ENCODE data around the gene TRPC6. TPM values are rescaled to one million over a fixed set of nuclear protein-coding genes. Genes with fewer than 3 reads are reported as not detected.

The TRPC6 gene
- total RNA-seq, 1 donor from 2014 or later, result 0.47 TPM

DNA sequence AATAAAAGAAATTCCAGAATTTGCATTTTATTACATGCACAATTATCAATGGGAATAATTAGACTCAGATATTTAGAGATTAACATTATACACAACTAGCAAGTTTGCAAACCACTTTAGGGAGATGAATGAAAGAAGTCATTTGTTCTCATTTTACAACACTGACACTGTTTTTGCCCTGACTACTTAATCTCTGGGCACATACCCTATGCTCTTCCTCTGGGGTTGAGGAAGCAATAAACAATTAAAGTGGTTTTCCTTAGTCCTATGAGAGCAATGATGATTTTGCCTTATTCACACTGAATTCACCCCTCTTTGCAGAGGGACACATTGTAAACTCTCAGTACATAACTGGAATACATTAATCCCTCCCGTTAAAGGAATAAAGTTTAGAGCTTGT is 72.7 kb downstream of the TRPC6 start:
- no peak for DNase-seq (ENCODE audit: low spot score)
- H3K4me3 Mint-ChIP-seq (ENCODE audit: unreplicated experiment), result no peak overlapping the region
- peaks cover 29% of the 10 kb centered on the region for H3K27me3 Mint-ChIP-seq (ENCODE audit: low read depth)
- no peaks in the 10 kb centered on the region for H3K36me3 Mint-ChIP-seq (ENCODE audit: low read depth)
- no peak overlapping the region for H3K27ac Mint-ChIP-seq (ENCODE audit: unreplicated experiment)
- no peaks in the 10 kb centered on the region for H3K4me1 Mint-ChIP-seq (ENCODE audit: low read depth)
- peaks cover 3% of the 10 kb centered on the region for H3K9me3 Mint-ChIP-seq (ENCODE audit: low read depth)
- TF ChIP-seq, protein P1, sequence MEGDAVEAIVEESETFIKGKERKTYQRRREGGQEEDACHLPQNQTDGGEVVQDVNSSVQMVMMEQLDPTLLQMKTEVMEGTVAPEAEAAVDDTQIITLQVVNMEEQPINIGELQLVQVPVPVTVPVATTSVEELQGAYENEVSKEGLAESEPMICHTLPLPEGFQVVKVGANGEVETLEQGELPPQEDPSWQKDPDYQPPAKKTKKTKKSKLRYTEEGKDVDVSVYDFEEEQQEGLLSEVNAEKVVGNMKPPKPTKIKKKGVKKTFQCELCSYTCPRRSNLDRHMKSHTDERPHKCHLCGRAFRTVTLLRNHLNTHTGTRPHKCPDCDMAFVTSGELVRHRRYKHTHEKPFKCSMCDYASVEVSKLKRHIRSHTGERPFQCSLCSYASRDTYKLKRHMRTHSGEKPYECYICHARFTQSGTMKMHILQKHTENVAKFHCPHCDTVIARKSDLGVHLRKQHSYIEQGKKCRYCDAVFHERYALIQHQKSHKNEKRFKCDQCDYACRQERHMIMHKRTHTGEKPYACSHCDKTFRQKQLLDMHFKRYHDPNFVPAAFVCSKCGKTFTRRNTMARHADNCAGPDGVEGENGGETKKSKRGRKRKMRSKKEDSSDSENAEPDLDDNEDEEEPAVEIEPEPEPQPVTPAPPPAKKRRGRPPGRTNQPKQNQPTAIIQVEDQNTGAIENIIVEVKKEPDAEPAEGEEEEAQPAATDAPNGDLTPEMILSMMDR (IDR thresholded peaks at IDR 0.05), result no peak

DNA sequence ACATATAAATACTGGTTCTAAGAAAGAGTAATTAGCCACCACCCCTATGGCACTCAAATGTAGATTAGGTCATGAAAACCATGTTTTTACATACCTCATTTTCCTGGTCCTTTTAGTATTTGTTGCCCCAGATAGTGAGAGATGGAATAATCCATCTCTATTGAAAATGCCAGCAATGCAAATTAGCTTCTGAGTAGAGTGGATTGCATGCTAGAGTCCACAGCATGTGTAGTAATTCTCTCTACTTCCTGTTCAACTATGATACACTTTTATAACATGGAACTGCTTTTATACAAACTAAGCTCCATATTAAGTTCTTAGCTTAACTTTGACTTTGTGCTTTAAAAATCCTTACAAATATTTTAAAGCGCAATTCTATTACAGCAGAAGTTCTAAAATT is 73.2 kb downstream of the TRPC6 start:
- Mint-ChIP-seq H3K36me3 (ENCODE audit: low read depth) (no peaks in the 10 kb centered on the region), H3K27ac (ENCODE audit: unreplicated experiment) (no peak overlapping the region), H3K4me1 (ENCODE audit: low read depth) (no peaks in the 10 kb centered on the region), H3K9me3 (ENCODE audit: low read depth) (peaks cover 3% of the 10 kb centered on the region), H3K4me3 (ENCODE audit: unreplicated experiment) (no peak overlapping the region), H3K27me3 (ENCODE audit: low read depth) (peaks cover 29% of the 10 kb centered on the region)
- DNase-seq (ENCODE audit: low spot score), result no peak
- TF ChIP-seq, protein P1 (IDR thresholded peaks at IDR 0.05), result no peak

DNA sequence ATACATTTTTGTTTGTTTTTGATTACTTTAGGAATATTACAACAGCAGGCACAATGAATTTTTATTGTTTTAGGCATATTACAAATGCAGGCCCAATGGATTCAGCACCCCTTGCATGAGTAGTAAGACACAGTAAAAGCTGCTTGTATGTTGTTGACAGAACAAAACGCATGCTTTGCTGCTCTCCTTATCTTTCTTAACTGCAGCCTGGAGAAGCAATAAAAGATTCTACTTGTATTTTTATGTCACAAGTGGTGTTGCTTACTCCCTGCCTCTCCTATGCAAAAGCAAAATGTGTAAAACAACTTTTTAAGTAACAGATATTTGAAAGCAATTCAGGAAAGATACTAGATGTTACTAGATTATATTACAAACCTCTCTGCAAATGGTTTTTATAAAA is 73.9 kb downstream of the TRPC6 start:
- Mint-ChIP-seq H3K4me3 (ENCODE audit: unreplicated experiment) (no peak overlapping the region), H3K9me3 (ENCODE audit: low read depth) (peaks cover 3% of the 10 kb centered on the region), H3K27ac (ENCODE audit: unreplicated experiment) (no peak overlapping the region), H3K4me1 (ENCODE audit: low read depth) (no peaks in the 10 kb centered on the region), H3K36me3 (ENCODE audit: low read depth) (no peaks in the 10 kb centered on the region), H3K27me3 (ENCODE audit: low read depth) (peaks cover 26% of the 10 kb centered on the region)
- TF ChIP-seq, protein P1 (IDR thresholded peaks at IDR 0.05), result no peak
- DNase-seq (ENCODE audit: low spot score), result no peak

DNA sequence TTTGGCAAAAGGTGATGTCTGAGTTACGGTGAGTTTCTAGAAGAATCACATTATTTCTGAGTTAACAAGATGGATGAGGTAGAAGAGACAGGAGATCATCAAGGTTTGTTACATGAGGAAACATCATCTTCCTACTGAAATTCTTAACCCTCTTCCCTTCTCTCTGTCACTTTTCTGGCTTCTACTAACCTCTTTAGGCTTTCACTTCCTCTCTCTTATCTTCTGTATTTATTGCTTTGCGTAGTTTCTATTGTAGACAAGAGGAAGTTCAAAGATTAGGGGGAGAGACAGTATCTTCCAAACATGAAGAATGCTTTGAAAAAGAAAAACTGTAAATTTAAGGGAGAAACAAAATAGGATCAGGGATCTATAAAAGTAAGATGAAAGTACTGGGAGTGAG is 75.4 kb downstream of the TRPC6 start:
- peaks cover 20% of the 10 kb centered on the region for H3K27me3 Mint-ChIP-seq (ENCODE audit: low read depth)
- H3K4me3 Mint-ChIP-seq (ENCODE audit: unreplicated experiment), result no peak overlapping the region
- DNase-seq (ENCODE audit: low spot score), result no peak
- H3K27ac Mint-ChIP-seq (ENCODE audit: unreplicated experiment), result no peak overlapping the region
- no peaks in the 10 kb centered on the region for H3K36me3 Mint-ChIP-seq (ENCODE audit: low read depth)
- H3K9me3 Mint-ChIP-seq (ENCODE audit: low read depth), result peaks cover 3% of the 10 kb centered on the region
- no peaks in the 10 kb centered on the region for H3K4me1 Mint-ChIP-seq (ENCODE audit: low read depth)
- TF ChIP-seq, protein P1 (IDR thresholded peaks at IDR 0.05), result no peak

DNA sequence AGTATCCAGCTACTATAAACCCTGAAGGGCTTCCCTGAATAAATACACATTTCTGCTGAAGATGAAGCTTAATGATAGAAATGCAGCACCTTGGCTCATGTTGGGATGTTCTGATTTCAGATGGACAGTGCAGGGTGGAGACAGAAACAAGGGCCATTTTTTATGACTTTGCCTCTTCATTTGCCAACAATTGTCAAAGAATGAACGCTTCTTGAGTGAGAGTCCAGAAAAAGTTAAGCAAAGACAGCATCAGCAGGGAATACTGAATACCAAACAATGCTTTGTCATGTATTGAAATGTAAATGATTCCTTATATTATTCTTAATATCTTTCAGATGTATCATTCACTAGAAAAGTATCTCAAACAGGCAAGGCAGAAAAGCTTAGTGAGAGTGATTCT is 84.9 kb downstream of the TRPC6 start:
- Mint-ChIP-seq H3K36me3 (ENCODE audit: low read depth) (no peaks in the 10 kb centered on the region), H3K4me1 (ENCODE audit: low read depth) (no peaks in the 10 kb centered on the region), H3K4me3 (ENCODE audit: unreplicated experiment) (no peak overlapping the region), H3K9me3 (ENCODE audit: low read depth) (no peaks in the 10 kb centered on the region), H3K27me3 (ENCODE audit: low read depth) (peaks cover 9% of the 10 kb centered on the region), H3K27ac (ENCODE audit: unreplicated experiment) (no peak overlapping the region)
- DNase-seq (ENCODE audit: low spot score), result no peak
- TF ChIP-seq, protein P1 (IDR thresholded peaks at IDR 0.05), result no peak
